HEK293 (cell line): Measurements from ENCODE around the gene RIN1.
A peak's percentile ranks its signal among the peaks of the same experiment; 100 is the strongest.

Experiments
- ATF2 ChIP-seq: fragments of 450-650 bp; formaldehyde crosslinking; IDR thresholded peaks from 2 replicates; pipeline ENCODE4 v1.5.1; 2016; ENCODE audit warnings: missing biosample characterization, missing genetic modification characterization, low read depth
- HOXC10 ChIP-seq: sonication (generic); formaldehyde crosslinking; IDR thresholded peaks from 2 replicates; pipeline ENCODE4 v1.8.1; 2023; ENCODE audit warnings: mild to moderate bottlenecking, missing genetic modification reagents
- IKZF3 ChIP-seq: fragments of 450-650 bp; IDR thresholded peaks from 2 replicates; pipeline ENCODE4 v1.5.0; 2018; ENCODE audit warnings: missing biosample characterization, mild to moderate bottlenecking, missing genetic modification characterization, moderate library complexity
- KLF1 ChIP-seq: fragments of 450-650 bp; formaldehyde crosslinking; IDR thresholded peaks from 2 replicates; pipeline ENCODE4 v1.5.1; 2016; ENCODE audit warnings: missing biosample characterization, missing genetic modification characterization
- KLF10 ChIP-seq: fragments of 450-650 bp; IDR thresholded peaks from 2 replicates; pipeline ENCODE4 v1.5.1; 2018; ENCODE audit warnings: missing biosample characterization, mild to moderate bottlenecking, missing genetic modification characterization
- PRDM6 ChIP-seq: fragments of 450-650 bp; formaldehyde crosslinking; IDR thresholded peaks from 2 replicates; pipeline ENCODE4 v1.5.1; 2017; ENCODE audit warnings: missing biosample characterization, missing genetic modification characterization
- TCF7L2 ChIP-seq: IDR thresholded peaks from 2 replicates; pipeline ENCODE4 v1.6.1; 2011; ENCODE audit warnings: low read depth, mild to moderate bottlenecking, inconsistent platforms, low read length, moderate library complexity, borderline replicate concordance
- ZBTB7A ChIP-seq: fragments of 450-650 bp; formaldehyde crosslinking; IDR thresholded peaks from 2 replicates; pipeline ENCODE4 v1.5.1; 2016; ENCODE audit warnings: low read depth, missing biosample characterization, missing genetic modification characterization
- ZFP37 ChIP-seq: fragments of 450-650 bp; formaldehyde crosslinking; IDR thresholded peaks from 2 replicates; pipeline ENCODE4 v1.5.1; 2016; ENCODE audit warnings: missing biosample characterization, missing genetic modification characterization
- ZNF121 ChIP-seq: fragments of 450-650 bp; formaldehyde crosslinking; IDR thresholded peaks from 2 replicates; pipeline ENCODE4 v1.5.1; 2016; ENCODE audit warnings: missing biosample characterization, missing genetic modification characterization
- ZNF140 ChIP-seq: fragments of 450-650 bp; formaldehyde crosslinking; IDR thresholded peaks from 2 replicates; pipeline ENCODE4 v1.5.1; 2016; ENCODE audit warnings: missing biosample characterization, missing genetic modification characterization
- ZNF302 ChIP-seq: fragments of 450-650 bp; formaldehyde crosslinking; IDR thresholded peaks from 2 replicates; pipeline ENCODE4 v1.5.1; 2016; ENCODE audit warnings: missing biosample characterization, missing genetic modification characterization, low read depth
- ZNF335 ChIP-seq: fragments of 450-650 bp; formaldehyde crosslinking; conservative IDR thresholded peaks from 2 replicates; pipeline ENCODE4 v1.5.1; 2016; ENCODE audit warnings: missing biosample characterization, missing genetic modification characterization
- ZNF362 ChIP-seq: fragments of 450-650 bp; formaldehyde crosslinking; IDR thresholded peaks from 2 replicates; pipeline ENCODE4 v1.5.1; 2016; ENCODE audit warnings: missing biosample characterization, missing genetic modification characterization
- ZNF366 ChIP-seq: fragments of 450-650 bp; formaldehyde crosslinking; conservative IDR thresholded peaks from 2 replicates; pipeline ENCODE4 v1.5.1; 2016; ENCODE audit warnings: missing biosample characterization, missing genetic modification characterization
- ZNF530 ChIP-seq: fragments of 450-650 bp; formaldehyde crosslinking; IDR thresholded peaks from 2 replicates; pipeline ENCODE4 v1.5.1; 2016; ENCODE audit warnings: low read depth, missing biosample characterization, missing genetic modification characterization
- ZNF561 ChIP-seq: fragments of 450-650 bp; IDR thresholded peaks from 2 replicates; pipeline ENCODE4 v1.5.1; 2018; ENCODE audit warnings: missing biosample characterization, missing genetic modification characterization, borderline replicate concordance
- ZNF654 ChIP-seq: fragments of 450-650 bp; formaldehyde crosslinking; IDR thresholded peaks from 2 replicates; pipeline ENCODE4 v1.5.1; 2016; ENCODE audit warnings: low read depth, missing biosample characterization, missing genetic modification characterization
- ZNF658 ChIP-seq: fragments of 450-650 bp; formaldehyde crosslinking; IDR thresholded peaks from 2 replicates; pipeline ENCODE4; 2016; ENCODE audit warnings: missing biosample characterization, missing genetic modification characterization
- ZSCAN16 ChIP-seq: fragments of 450-650 bp; formaldehyde crosslinking; IDR thresholded peaks from 2 replicates; pipeline ENCODE4 v1.5.1; 2016; ENCODE audit warnings: missing biosample characterization, missing genetic modification characterization
- ZSCAN5A ChIP-seq: fragments of 450-650 bp; formaldehyde crosslinking; IDR thresholded peaks from 2 replicates; pipeline ENCODE4 v1.5.1; 2016; ENCODE audit warnings: missing biosample characterization, missing genetic modification characterization
- TF ChIP-seq, protein P1 (sequence below): fragments of 450-650 bp; formaldehyde crosslinking; IDR thresholded peaks from 2 replicates; pipeline ENCODE4 v1.5.1; 2016; ENCODE audit warnings: missing biosample characterization, missing genetic modification characterization
- TF ChIP-seq, protein P2 (sequence below): IDR thresholded peaks from 2 replicates; pipeline ENCODE4 v1.6.1; 2011; ENCODE audit warnings: mild to moderate bottlenecking, low read depth, low read length, borderline replicate concordance

The RIN1 gene

GRCh38 chr11:66371627-66372415 lies 35.6 kb upstream of the RIN1 start, which contains the start of gene SLC29A2 (continued):
- TF ChIP-seq ZNF140 (tag by site-specific recombination) (no peak), ZFP37 (no peak), IKZF3 (peak; percentile 51), HOXC10 (CRISPR knock-in tag) (no peak), ZNF121 (tag by site-specific recombination) (no peak), ZNF530 (tag by site-specific recombination) (no peak), PRDM6 (tag by site-specific recombination) (no peak), ZNF654 (tag by site-specific recombination) (no peak), ZNF362 (peak; percentile 95), TCF7L2 (no peak), ZSCAN16 (tag by site-specific recombination) (no peak), KLF10 (tag by site-specific recombination) (peak; percentile 72), ZSCAN5A (no peak), ZNF302 (tag by site-specific recombination) (no peak), ATF2 (tag by site-specific recombination) (no peak), ZNF335 (tag by site-specific recombination) (peak; percentile 96), ZNF561 (tag by site-specific recombination) (peak; percentile 12; the same call in 1 of the 2 replicates), ZNF658 (tag by site-specific recombination) (no peak), ZNF366 (tag by site-specific recombination) (no peak), KLF1 (peak; percentile 99), ZBTB7A (tag by site-specific recombination) (peak; percentile 60)
- TF ChIP-seq, protein P1, sequence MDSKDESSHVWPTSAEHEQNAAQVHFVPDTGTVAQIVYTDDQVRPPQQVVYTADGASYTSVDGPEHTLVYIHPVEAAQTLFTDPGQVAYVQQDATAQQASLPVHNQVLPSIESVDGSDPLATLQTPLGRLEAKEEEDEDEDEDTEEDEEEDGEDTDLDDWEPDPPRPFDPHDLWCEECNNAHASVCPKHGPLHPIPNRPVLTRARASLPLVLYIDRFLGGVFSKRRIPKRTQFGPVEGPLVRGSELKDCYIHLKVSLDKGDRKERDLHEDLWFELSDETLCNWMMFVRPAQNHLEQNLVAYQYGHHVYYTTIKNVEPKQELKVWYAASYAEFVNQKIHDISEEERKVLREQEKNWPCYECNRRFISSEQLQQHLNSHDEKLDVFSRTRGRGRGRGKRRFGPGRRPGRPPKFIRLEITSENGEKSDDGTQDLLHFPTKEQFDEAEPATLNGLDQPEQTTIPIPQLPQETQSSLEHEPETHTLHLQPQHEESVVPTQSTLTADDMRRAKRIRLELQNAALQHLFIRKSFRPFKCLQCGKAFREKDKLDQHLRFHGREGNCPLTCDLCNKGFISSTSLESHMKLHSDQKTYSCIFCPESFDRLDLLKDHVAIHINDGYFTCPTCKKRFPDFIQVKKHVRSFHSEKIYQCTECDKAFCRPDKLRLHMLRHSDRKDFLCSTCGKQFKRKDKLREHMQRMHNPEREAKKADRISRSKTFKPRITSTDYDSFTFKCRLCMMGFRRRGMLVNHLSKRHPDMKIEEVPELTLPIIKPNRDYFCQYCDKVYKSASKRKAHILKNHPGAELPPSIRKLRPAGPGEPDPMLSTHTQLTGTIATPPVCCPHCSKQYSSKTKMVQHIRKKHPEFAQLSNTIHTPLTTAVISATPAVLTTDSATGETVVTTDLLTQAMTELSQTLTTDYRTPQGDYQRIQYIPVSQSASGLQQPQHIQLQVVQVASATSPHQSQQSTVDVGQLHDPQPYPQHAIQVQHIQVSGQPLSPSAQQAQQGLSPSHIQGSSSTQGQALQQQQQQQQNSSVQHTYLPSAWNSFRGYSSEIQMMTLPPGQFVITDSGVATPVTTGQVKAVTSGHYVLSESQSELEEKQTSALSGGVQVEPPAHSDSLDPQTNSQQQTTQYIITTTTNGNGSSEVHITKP, result 0 out of 2 replicates have a peak, but pooled peaks have one; percentile 36
- TF ChIP-seq, protein P2, sequence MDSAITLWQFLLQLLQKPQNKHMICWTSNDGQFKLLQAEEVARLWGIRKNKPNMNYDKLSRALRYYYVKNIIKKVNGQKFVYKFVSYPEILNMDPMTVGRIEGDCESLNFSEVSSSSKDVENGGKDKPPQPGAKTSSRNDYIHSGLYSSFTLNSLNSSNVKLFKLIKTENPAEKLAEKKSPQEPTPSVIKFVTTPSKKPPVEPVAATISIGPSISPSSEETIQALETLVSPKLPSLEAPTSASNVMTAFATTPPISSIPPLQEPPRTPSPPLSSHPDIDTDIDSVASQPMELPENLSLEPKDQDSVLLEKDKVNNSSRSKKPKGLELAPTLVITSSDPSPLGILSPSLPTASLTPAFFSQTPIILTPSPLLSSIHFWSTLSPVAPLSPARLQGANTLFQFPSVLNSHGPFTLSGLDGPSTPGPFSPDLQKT, result no peak
